ENCODE data around the gene FUT1. TPM values are rescaled to one million over a fixed set of nuclear protein-coding genes. Genes with fewer than 3 reads are reported as not detected.

Gene FUT1
- polyA plus RNA-seq, 1 of the 3 experiments (the other 2 are of a cell fraction) = 0.08 TPM

DNA sequence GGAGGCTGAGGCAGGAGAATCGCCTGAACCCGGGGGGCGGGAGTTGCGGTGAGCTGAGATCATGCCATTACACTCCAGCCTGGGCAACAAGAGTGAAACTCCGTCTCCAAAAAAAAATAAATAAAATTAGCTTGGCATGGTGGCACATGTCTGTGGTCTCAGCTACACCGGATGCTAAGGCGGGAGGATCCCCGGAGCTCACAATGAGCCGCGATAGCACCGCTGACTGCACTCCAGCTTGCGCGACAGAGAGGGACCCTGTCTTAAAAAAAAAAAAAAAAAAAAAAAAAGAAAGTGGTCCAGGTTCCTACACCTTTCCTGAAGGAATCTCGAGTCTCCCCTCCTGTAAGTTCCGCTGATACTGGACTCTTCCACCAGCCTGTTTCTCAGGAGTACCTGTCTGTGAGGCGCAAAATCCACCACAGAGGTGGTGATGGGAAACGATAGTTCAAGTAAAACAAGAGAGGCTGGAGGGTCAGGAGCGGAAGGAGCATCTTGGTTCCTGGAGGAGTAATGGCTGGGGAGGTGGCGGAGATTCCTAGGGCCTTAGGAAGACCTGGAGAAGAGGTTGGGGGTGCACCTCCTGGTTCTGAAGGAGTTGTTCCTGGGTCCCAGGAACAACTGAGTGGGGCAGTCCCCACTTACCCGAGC lies 471 bp downstream of the FUT1 start:
- DNase-seq = no peak
- H2AFZ ChIP-seq (ENCODE audit: low read depth) = no peak overlapping the region

More for the DNA sequence above, 471 bp downstream of the FUT1 start:
- CTCF ChIA-PET = interaction anchor here (1.0 to 1.5 kb wide), 2 partner anchors 30 to 106 kb away, joined by 3 to 5 read pairs; partner anchors contain the start of gene CA11
- Histone ChIP-seq H3K27ac (ENCODE audit: low read depth in 2 of 2, low read length in 1 of 2) (no peak overlapping the region), H3K9me2 (no peaks in the 10 kb centered on the region), H3K9ac (no peak overlapping the region), H4K20me1 (ENCODE audit: insufficient read depth) (no peaks in the 10 kb centered on the region), H3K9me3 (no peaks in the 10 kb centered on the region), H3K27me3 (ENCODE audit: insufficient read depth) (peaks cover 6% of the 10 kb centered on the region; the same call in 1 of the 2 replicates), H3K4me3 (ENCODE audit: low read depth in 2 of 2, low read length in 1 of 2) (peak overlapping the region; percentile 35 to 46; a peak in 3 of 4 replicates), H3K4me1 (ENCODE audit: control insufficient read depth in 1 of 2, insufficient read depth in 2 of 2, low read depth in 1 of 2, low read length in 1 of 2) (peaks cover 0 to 7% of the 10 kb centered on the region in 2 experiments; a peak in 1 of 4 replicates), H3F3A (replicated peaks; ENCODE audit: insufficient read depth) (no peaks in the 10 kb centered on the region), H3K4me2 (peak overlapping the region; percentile 71), H3K79me2 (ENCODE audit: insufficient read depth) (no peaks in the 10 kb centered on the region), H3K36me3 (replicated peaks in 1 of 2; ENCODE audit: control insufficient read depth in 1 of 2, insufficient read depth in 2 of 2, low read length in 1 of 2) (no peaks in the 10 kb centered on the region)
- POLR2A ChIA-PET = interaction anchor here (0.7 kb wide), 1 partner anchor 31 kb away, joined by 3 read pairs; no protein-coding TSS in a partner anchor
- TF ChIP-seq TAF1 (IDR thresholded peaks at IDR 0.05; ENCODE audit: borderline replicate concordance, low read depth, low read length) (no peak), CHD2 (IDR thresholded peaks at IDR 0.05; ENCODE audit: low read length, partially characterized antibody) (no peak), IRF3 (IDR thresholded peaks at IDR 0.05; ENCODE audit: low read depth, low read length) (no peak), MEF2A (IDR thresholded peaks at IDR 0.05; ENCODE audit: borderline replicate concordance, low read depth) (no peak)
- TF ChIP-seq, protein P1, sequence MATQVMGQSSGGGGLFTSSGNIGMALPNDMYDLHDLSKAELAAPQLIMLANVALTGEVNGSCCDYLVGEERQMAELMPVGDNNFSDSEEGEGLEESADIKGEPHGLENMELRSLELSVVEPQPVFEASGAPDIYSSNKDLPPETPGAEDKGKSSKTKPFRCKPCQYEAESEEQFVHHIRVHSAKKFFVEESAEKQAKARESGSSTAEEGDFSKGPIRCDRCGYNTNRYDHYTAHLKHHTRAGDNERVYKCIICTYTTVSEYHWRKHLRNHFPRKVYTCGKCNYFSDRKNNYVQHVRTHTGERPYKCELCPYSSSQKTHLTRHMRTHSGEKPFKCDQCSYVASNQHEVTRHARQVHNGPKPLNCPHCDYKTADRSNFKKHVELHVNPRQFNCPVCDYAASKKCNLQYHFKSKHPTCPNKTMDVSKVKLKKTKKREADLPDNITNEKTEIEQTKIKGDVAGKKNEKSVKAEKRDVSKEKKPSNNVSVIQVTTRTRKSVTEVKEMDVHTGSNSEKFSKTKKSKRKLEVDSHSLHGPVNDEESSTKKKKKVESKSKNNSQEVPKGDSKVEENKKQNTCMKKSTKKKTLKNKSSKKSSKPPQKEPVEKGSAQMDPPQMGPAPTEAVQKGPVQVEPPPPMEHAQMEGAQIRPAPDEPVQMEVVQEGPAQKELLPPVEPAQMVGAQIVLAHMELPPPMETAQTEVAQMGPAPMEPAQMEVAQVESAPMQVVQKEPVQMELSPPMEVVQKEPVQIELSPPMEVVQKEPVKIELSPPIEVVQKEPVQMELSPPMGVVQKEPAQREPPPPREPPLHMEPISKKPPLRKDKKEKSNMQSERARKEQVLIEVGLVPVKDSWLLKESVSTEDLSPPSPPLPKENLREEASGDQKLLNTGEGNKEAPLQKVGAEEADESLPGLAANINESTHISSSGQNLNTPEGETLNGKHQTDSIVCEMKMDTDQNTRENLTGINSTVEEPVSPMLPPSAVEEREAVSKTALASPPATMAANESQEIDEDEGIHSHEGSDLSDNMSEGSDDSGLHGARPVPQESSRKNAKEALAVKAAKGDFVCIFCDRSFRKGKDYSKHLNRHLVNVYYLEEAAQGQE (IDR thresholded peaks at IDR 0.05; ENCODE audit: low read depth, low read length) = no peak
- TF ChIP-seq, protein P2, sequence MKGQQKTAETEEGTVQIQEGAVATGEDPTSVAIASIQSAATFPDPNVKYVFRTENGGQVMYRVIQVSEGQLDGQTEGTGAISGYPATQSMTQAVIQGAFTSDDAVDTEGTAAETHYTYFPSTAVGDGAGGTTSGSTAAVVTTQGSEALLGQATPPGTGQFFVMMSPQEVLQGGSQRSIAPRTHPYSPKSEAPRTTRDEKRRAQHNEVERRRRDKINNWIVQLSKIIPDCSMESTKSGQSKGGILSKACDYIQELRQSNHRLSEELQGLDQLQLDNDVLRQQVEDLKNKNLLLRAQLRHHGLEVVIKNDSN (IDR thresholded peaks at IDR 0.05; ENCODE audit: borderline replicate concordance, low read depth) = no peak
- WGBS (ENCODE audit: low lambda C conversion rate) = 97% methylated on average over 19 of the region's 20 CpGs
